K562 (cell line): ENCODE data around the gene FEM1B. TPM values are rescaled to one million over a fixed set of nuclear protein-coding genes. Genes with fewer than 3 reads are reported as not detected.

ENCODE experiments used
- ATAC-seq: fragments of 200-7000 bp; cut with Tn5 transposase; 3 replicates; pipeline ENCODE4 v1.9.1; 2020; ENCODE audit warnings: moderate library complexity
- BruUV-seq: library from RNA; stranded (reverse); fragments of 400-500 nt; replicated peaks from 2 replicates; lab custom pipeline; 2021; lab: Mats Ljungman, UMichigan
- CTCF ChIA-PET: fragments of 300-600 bp; formaldehyde crosslinking; extraction: SDS; loops from one replicate; lab custom pipeline; 2021; ENCODE audit warnings: low intra/inter-chr PET ratio; lab: Yijun Ruan, JAX
- POLR2A ChIA-PET: fragments of 300-600, 350-650 bp; sonication (Branson Sonifier 250); formaldehyde crosslinking; extraction: SDS; loops from one replicate; lab custom pipeline; 2021; ENCODE audit warnings: antibody characterized with exemption, inconsistent platforms; lab: Yijun Ruan, JAX
- DNase-seq, 4 experiments: peaks; one replicate each; pipeline versions ENCODE4 v3.0.0 to v3.0.0-alpha.2; 2011 to 2018; ENCODE audit warnings: low spot score in 3 of 4, mixed read lengths in 3 of 4; ENCODE audit errors: extremely low read depth in 1 of 4
- FAIRE-seq: peaks from 2 replicates; lab custom pipeline; 2011; peaks lifted over from hg19 to GRCh38; lab: Jason Lieb, UNC
- H2AFZ ChIP-seq: 2 replicates; pipeline ENCODE4 v1.6.0; 2011; ENCODE audit warnings: low read depth, low read length, control low read depth, inconsistent platforms
- H3K27ac ChIP-seq: fragments of 200-600 bp; 3 replicates; pipeline ENCODE4 v1.8.0; 2011; ENCODE audit warnings: low read depth, mild to moderate bottlenecking, control low read depth, inconsistent platforms, low read length, moderate library complexity, mixed read lengths; ENCODE audit errors: extremely low read depth
- H3K27me3 ChIP-seq, 2 experiments: fragments of 300-600 bp in 1 of 2; 2 replicates in 1 of 2; 3 replicates in 1 of 2; pipeline versions ENCODE4 v1.6.0 to v1.8.0; 2011; ENCODE audit warnings: inconsistent platforms in 2 of 2, low read length in 2 of 2, mild to moderate bottlenecking in 1 of 2, mixed read lengths in 1 of 2, moderate library complexity in 1 of 2; ENCODE audit not compliant: control insufficient read depth in 2 of 2, insufficient read depth in 2 of 2
- H3K36me3 ChIP-seq: fragments of 300-600 bp; 3 replicates; pipeline ENCODE4 v1.8.0; 2011; ENCODE audit warnings: mild to moderate bottlenecking, low read length, inconsistent platforms; ENCODE audit not compliant: control insufficient read depth, insufficient read depth
- H3K4me1 ChIP-seq, 2 experiments: fragments of 200-600 bp in 1 of 2; replicated peaks in 1 of 2; 2 replicates in 1 of 2; 3 replicates in 1 of 2; pipeline versions ENCODE4 v1.5.1 to v1.8.0; 2011; ENCODE audit warnings: inconsistent platforms in 2 of 2, low read length in 2 of 2, mild to moderate bottlenecking in 1 of 2, mixed read lengths in 1 of 2, moderate library complexity in 1 of 2; ENCODE audit not compliant: control insufficient read depth in 2 of 2, insufficient read depth in 2 of 2
- H3K4me2 ChIP-seq: 2 replicates; pipeline ENCODE4 v1.6.1; 2011; ENCODE audit warnings: low read length, control low read depth, inconsistent platforms, mixed read lengths; ENCODE audit not compliant: insufficient read depth
- H3K4me3 ChIP-seq: fragments of 200-600 bp; sonication (generic), shearing (Covaris generic); 2 replicates; pipeline ENCODE4 v1.5.1; 2016; ENCODE audit warnings: control low read depth, inconsistent platforms
- H3K79me2 ChIP-seq: fragments of 200-600 bp; 3 replicates; pipeline ENCODE4 v1.8.0; 2011; ENCODE audit warnings: low read length, inconsistent platforms; ENCODE audit not compliant: control insufficient read depth, insufficient read depth
- H3K9ac ChIP-seq, 2 experiments: 2 replicates each; pipeline versions ENCODE4 v1.6.0 to v1.6.1; 2011; ENCODE audit warnings: low read depth in 2 of 2, low read length in 2 of 2, control low read depth in 1 of 2, inconsistent platforms in 1 of 2, mild to moderate bottlenecking in 1 of 2, mixed read lengths in 1 of 2; ENCODE audit not compliant: insufficient read depth in 1 of 2
- H3K9me1 ChIP-seq: one replicate; pipeline ENCODE4 v1.6.0; 2011; ENCODE audit warnings: inconsistent platforms, mild to moderate bottlenecking, low read length, moderate library complexity; ENCODE audit not compliant: control insufficient read depth, insufficient read depth
- H3K9me3 ChIP-seq: replicated peaks from 2 replicates; pipeline ENCODE4 v1.5.1; 2011; ENCODE audit warnings: low read depth, low read length, inconsistent platforms; ENCODE audit not compliant: control insufficient read depth, insufficient read depth
- H4K20me1 ChIP-seq: replicated peaks from 2 replicates; pipeline ENCODE4 v1.6.1; 2011; ENCODE audit warnings: low read length, inconsistent platforms, mixed read lengths; ENCODE audit not compliant: control insufficient read depth, insufficient read depth
- KDM1A ChIP-seq, 2 experiments: fragments of 450-650 bp; IDR thresholded peaks; 2 replicates each; pipeline ENCODE4 v1.6.1; 2016; ENCODE audit warnings: mild to moderate bottlenecking in 2 of 2
- RBM39 ChIP-seq: fragments of 200-400 bp; formaldehyde crosslinking; optimal IDR thresholded peaks from 2 replicates; pipeline ENCODE3; 2018; ENCODE audit warnings: low read depth, low read length
- RFX5 ChIP-seq: IDR thresholded peaks from 2 replicates; pipeline ENCODE4 v1.6.1; 2011; ENCODE audit warnings: low read depth, mild to moderate bottlenecking, improper control_type of control experiment, low read length
- TBL1XR1 ChIP-seq, 2 experiments: IDR thresholded peaks; 2 replicates each; pipeline ENCODE4 v1.6.1; 2012; ENCODE audit warnings: improper control_type of control experiment in 2 of 2, low read length in 2 of 2, mild to moderate bottlenecking in 1 of 2
- ZFP36 ChIP-seq: fragments of 150-350 bp; IDR thresholded peaks from 2 replicates; pipeline ENCODE4 v1.6.1; 2018; ENCODE audit warnings: low read length, low read depth; ENCODE audit not compliant: partially characterized antibody
- ZSCAN29 ChIP-seq: fragments of 450-650 bp; IDR thresholded peaks from 2 replicates; pipeline ENCODE4 v1.6.1; 2017
- WGBS: fragments of 100-300 bp; shearing (Covaris generic); methylation state at CpG from one replicate; pipeline ENCODE4 v1.1.6; 2016; ENCODE audit warnings: low coverage, mixed read lengths; ENCODE audit not compliant: insufficient coverage; ENCODE audit errors: missing lambda C conversion rate; 5-methylcytosine and 5-hydroxymethylcytosine counted together
- in situ Hi-C: fragments of 300-500 bp; cut with MboI; formaldehyde crosslinking; loops from 4 replicates; pipeline ENCODE4 v1.15.0; 2018; ENCODE audit warnings: inconsistent platforms, mixed read lengths
- intact Hi-C: fragments of 100-400 bp; cut with micrococcal nuclease; formaldehyde crosslinking; loops from 2 replicates; pipeline ENCODE4 v1.14.2; 2022
- polyA plus RNA-seq, 8 experiments: library from polyadenylated mRNA; depleted of rRNA in 4 of 8; stranded (reverse) in 5 of 8; unstranded in 3 of 8; fragments of >200 nt; fragmentation: Nextera tagmentation in 2 of 8; fragmentation: Illumina TruSeq in 1 of 8; extraction: Ambion mirVana in 2 of 8; extraction: Trizol in 1 of 8; gene quantifications; 2 replicates each; pipeline versions ENCODE4 v1.2.1 to v1.2.3, GENCODE V29; 2011 to 2014; ENCODE audit warnings: inconsistent platforms in 1 of 8, missing spikeins in 1 of 8
- total RNA-seq, 7 experiments: library from RNA; depleted of rRNA in 6 of 7; stranded (reverse); fragments of >200 nt in 6 of 7; fragmentation: Illumina TruSeq in 2 of 7; extraction: Trizol in 2 of 7; gene quantifications; 2 replicates each; pipeline versions ENCODE4 v1.2.1 to v1.2.3, GENCODE V29; 2011 to 2021; ENCODE audit warnings: low replicate concordance in 1 of 7
- TF ChIP-seq, protein P1 (sequence below): fragments of 250-450 bp; sonication (Bioruptor Pico); IDR thresholded peaks from 2 replicates; pipeline ENCODE4 v1.4.0; 2020
- TF ChIP-seq, protein P2 (sequence below): fragments of 250-450 bp; sonication (Bioruptor Pico); IDR thresholded peaks from 2 replicates; pipeline ENCODE4 v1.9.0; 2021; ENCODE audit warnings: mild to moderate bottlenecking

Gene FEM1B
- total and polyA plus RNA-seq, 9 of the 15 experiments (the other 6 are each of a cell fraction or from before 2014, with no cell fraction given): 5.9 to 61.6 (median 20.1) TPM

DNA sequence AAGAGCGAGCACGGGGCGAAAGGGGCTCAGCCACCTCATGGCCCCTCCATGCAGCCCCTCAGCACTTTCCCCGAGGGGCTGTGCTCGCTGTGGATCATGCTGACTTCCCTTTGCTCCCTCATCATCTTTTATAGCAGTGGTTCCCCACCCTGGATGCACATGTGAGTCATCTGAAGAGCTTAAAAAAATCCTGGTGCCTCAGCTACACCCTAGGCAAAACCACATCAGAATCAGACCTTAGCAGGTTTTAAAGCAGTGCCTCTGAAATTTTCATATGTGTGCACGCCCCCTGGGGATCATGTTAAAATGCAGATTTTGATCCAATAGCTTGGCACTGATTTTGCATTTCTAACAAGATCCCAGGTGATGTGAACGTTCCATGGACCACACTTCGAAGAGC is 50.9 kb downstream of the FEM1B start:
- no peak for FAIRE-seq
- Histone ChIP-seq H3K4me2 (no peak overlapping the region), H3K27ac (no peak overlapping the region), H2AFZ (no peak overlapping the region), H3K4me3 (no peak overlapping the region), H3K9me1 (no peaks in the 10 kb centered on the region), H3K9me3 (no peaks in the 10 kb centered on the region), H3K79me2 (no peaks in the 10 kb centered on the region), H4K20me1 (0 out of 2 replicates have a peak, but pooled peaks cover 7% of the 10 kb centered on the region), H3K4me1 (no peaks in the 10 kb centered on the region; a peak in 1 of 5 replicates), H3K27me3 (peaks cover 50 to 75% of the 10 kb centered on the region in 2 experiments), H3K36me3 (no peaks in the 10 kb centered on the region), H3K9ac (no peak overlapping the region)
- in situ Hi-C loops (no loop called here), intact Hi-C loops (no loop called here)
- under 1% methylated on average over 8 of the region's 8 CpGs for WGBS
- no peak for ATAC-seq
- CTCF ChIA-PET: no interaction called here
- DNase-seq: no peak
- BruUV-seq: no TSS peak
- TF ChIP-seq ZFP36 (no peak), RFX5 (no peak), RBM39 (no peak), ZSCAN29 (no peak), TBL1XR1 (IDR thresholded peaks at IDR 0.05; ENCODE audit: low read length in 2 of 2) (no peak), KDM1A (IDR thresholded peaks at IDR 0.05) (peak; percentile 51 to 61; a peak in 2 of 4 replicates)
- TF ChIP-seq, protein P1, sequence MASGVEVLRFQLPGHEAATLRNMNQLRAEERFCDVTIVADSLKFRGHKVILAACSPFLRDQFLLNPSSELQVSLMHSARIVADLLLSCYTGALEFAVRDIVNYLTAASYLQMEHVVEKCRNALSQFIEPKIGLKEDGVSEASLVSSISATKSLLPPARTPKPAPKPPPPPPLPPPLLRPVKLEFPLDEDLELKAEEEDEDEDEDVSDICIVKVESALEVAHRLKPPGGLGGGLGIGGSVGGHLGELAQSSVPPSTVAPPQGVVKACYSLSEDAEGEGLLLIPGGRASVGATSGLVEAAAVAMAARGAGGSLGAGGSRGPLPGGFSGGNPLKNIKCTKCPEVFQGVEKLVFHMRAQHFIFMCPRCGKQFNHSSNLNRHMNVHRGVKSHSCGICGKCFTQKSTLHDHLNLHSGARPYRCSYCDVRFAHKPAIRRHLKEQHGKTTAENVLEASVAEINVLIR: no peak
- TF ChIP-seq, protein P2, sequence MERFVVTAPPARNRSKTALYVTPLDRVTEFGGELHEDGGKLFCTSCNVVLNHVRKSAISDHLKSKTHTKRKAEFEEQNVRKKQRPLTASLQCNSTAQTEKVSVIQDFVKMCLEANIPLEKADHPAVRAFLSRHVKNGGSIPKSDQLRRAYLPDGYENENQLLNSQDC (CRISPR knock-in tag): no peak
- POLR2A ChIA-PET: interaction anchor here (0.6 kb wide), 1 partner anchor 136 kb away, joined by 3 read pairs; no protein-coding TSS in a partner anchor
